Activated gamma-delta T cell treated with Interleukin-2 at 50 U/mL for 16 hours (primary cell): ENCODE results near the gene SLC44A4.
A peak's percentile ranks its signal among the peaks of the same experiment; 100 is the strongest.
"Not testable (repeated sequence)": the region's sequence is repeated elsewhere in the genome, so short reads cannot be mapped to it uniquely, and the experiment has no call there.

Experiments used
- DNase-seq: peaks from one replicate; pipeline ENCODE4 v3.0.0-alpha.2; 2020

Gene SLC44A4

GRCh38 chr6:31878222-31878621 lies 575 bp downstream of the SLC44A4 start:
- no peak for DNase-seq

- no peak for DNase-seq
Measured at GRCh38 chr6:31877651-31878161, 1.1 kb downstream of the SLC44A4 start.

GRCh38 chr6:31877125-31877650 lies 1.6 kb downstream of the SLC44A4 start:
- no peak for DNase-seq

GRCh38 chr6:31876357-31876756 lies 2.4 kb downstream of the SLC44A4 start:
- DNase-seq = no peak

GRCh38 chr6:31875877-31876276 lies 2.9 kb downstream of the SLC44A4 start:
- DNase-seq = no peak

GRCh38 chr6:31874836-31875572 lies 3.8 kb downstream of the SLC44A4 start:
- DNase-seq = no peak

- no peak for DNase-seq
Measured at GRCh38 chr6:31874084-31874670, 4.6 kb downstream of the SLC44A4 start.

- no peak for DNase-seq
Measured at GRCh38 chr6:31871046-31871659, 7.6 kb downstream of the SLC44A4 start.

GRCh38 chr6:31870385-31870921 lies 8.3 kb downstream of the SLC44A4 start:
- no peak for DNase-seq

GRCh38 chr6:31869343-31869742 lies 9.5 kb downstream of the SLC44A4 start:
- DNase-seq = no peak

GRCh38 chr6:31868658-31868971 lies 10.2 kb downstream of the SLC44A4 start:
- DNase-seq = not testable (repeated sequence)

GRCh38 chr6:31865205-31866118 lies 13.3 kb downstream of the SLC44A4 start:
- DNase-seq = no peak

- DNase-seq = no peak
Measured at GRCh38 chr6:31864818-31865204, 14.0 kb downstream of the SLC44A4 start.

GRCh38 chr6:31864123-31864562 lies 14.7 kb downstream of the SLC44A4 start:
- DNase-seq = not testable (repeated sequence)

GRCh38 chr6:31862344-31863235 lies 16.2 kb downstream of the SLC44A4 start, which contains the start of gene NEU1:
Gene NEU1, minus strand, starts transcription at chr6:31862821. Its CDS starts 45 bp downstream, at chr6:31862776.
- DNase-seq = peak; percentile 99

- DNase-seq = no peak
Measured at GRCh38 chr6:31861919-31862343, 16.9 kb downstream of the SLC44A4 start.

- no peak for DNase-seq
Measured at GRCh38 chr6:31861150-31861549, 17.6 kb downstream of the SLC44A4 start.

- no peak for DNase-seq
Measured at GRCh38 chr6:31860349-31860748, 18.4 kb downstream of the SLC44A4 start.

- no peak for DNase-seq
Measured at GRCh38 chr6:31859923-31860322, 18.9 kb downstream of the SLC44A4 start.

- DNase-seq = no peak
Measured at GRCh38 chr6:31858707-31859106, 20.1 kb downstream of the SLC44A4 start.

- not testable (repeated sequence) for DNase-seq
Measured at GRCh38 chr6:31857774-31858173, 21.0 kb downstream of the SLC44A4 start.
